COLO668 (cell line): ENCODE measurements around the gene ZC3HAV1.
"Not testable (repeated sequence)": the region's sequence is repeated elsewhere in the genome, so short reads cannot be mapped to it uniquely, and the experiment has no call there.

Experiments used
- DNase-seq: peaks from one replicate; lab custom pipeline; 2025; ENCODE audit not compliant: unreplicated experiment; lab: John Stamatoyannopoulos, UW

The ZC3HAV1 gene

DNA sequence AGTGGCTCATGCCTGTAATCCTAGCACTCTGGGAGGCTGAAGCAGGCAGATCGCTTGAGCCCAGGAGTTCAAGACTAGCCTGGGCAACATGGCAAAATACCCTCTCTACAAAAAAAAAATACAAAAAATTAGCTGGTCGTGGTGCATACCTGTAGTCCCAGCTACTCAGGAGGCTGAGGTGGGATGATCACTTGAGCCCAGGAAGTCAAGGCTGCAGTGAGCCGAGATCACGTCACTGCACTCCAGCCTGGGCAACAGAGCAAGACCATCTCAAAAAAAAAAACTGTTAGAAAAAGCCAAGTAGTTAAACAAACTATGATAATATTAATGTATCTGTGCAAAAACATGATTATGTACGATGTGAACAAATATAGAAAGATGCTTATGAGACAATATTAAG, 83.7 kb downstream of the ZC3HAV1 start:
- DNase-seq: not testable (repeated sequence)

DNA sequence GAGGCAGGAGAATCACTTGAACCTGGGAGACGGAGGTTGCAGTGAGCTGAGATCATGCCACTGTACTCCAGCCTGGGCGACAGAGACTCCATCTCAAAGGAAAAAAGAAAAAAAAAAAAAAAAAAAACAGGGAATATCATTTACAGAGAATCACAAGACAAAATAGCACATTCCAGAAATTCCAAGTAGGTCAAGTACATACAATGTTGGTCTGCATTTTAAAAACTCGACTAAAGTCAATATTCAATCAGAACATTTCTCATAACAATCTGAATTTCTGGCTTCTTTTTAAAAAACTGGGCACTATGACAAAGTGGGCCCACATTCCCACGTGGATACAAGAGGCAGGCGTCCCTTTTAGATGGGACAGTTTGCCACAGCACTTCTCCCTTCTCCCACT, 86.4 kb downstream of the ZC3HAV1 start:
- no peak for DNase-seq

DNA sequence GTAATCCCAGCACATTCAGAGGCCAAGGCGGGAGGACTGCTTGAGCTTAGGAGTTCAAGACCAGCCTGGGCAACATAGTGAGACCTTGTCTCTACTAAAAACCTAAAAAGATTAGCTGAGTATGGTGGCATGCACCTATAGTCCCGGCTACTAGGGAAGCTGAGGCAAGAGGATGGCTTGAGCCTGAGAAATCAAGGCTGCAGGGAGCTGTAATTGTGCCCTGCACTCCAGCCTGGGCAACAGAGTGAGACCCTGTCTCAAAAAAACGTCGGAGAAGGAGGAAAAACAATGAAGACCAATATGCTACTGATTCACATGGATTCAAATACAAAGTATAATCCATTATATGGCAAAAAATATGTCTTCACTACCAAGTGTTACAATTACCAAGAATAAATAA, 87.2 kb downstream of the ZC3HAV1 start:
- no peak for DNase-seq

DNA sequence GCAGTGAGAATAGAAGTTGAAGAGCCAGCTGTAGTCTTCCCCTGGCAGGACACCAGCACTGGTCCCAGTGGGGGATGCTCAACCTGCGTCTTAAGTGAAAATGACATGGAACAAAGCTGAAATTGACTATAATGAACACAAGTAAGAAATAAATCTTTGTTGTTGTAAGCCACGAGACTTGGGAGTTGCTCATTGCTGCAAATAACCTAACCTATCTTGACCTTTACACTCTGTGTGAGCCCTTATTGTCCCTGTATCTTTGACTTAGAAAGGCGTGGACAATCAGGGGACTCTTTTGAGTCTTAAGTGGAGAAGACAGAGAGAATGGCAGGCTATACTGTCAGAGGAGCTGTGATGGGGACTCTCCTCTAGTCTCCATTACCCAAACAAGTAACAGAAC, 90.6 kb downstream of the ZC3HAV1 start:
- no peak for DNase-seq

DNA sequence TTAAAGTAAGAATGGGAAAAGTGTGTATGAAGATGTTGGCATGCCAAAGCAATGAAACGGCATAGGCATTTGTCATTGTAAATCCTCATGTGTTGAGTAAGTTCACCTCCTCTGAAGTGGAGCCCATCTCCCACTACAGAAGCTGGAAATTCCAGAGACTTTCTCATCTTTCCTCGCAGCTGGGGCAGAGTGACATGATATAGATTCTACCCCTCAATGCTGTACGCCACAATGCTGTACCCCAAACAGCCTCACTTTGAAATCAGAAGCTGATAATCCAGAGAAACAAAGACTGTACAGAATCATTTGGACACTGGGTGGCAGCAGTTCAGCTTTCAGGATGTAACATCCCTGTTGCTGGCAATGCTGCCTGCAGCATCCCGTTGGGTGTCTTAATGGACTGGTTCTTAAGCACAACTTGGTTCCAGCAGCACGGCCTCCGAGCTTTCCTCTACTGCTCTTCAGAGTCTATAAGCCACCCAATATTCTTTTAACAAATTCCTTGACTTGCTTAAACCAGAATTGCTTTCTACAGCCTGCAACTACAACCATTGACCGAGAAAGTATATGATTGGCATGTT, 92.5 kb downstream of the ZC3HAV1 start:
- peak; percentile 65 for DNase-seq

DNA sequence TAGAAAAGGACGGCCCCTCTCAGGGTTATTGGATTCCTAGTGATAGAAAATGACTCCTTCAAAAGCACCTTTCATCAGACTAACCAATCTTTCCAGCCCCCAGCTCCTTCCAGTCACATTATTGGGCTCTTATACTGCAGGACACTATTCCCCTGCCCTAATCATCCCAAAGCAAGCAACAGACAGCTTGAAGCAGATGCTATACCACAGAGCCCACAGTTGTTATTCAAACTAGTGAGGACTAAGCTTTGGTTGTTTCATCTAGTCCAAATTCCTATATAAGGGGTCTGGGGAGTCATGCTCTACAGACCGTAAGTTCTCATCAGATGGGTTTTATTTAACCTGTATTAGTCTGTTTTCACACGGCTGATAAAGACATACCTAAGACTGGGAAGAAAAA, 98.1 kb downstream of the ZC3HAV1 start:
- DNase-seq: no peak

DNA sequence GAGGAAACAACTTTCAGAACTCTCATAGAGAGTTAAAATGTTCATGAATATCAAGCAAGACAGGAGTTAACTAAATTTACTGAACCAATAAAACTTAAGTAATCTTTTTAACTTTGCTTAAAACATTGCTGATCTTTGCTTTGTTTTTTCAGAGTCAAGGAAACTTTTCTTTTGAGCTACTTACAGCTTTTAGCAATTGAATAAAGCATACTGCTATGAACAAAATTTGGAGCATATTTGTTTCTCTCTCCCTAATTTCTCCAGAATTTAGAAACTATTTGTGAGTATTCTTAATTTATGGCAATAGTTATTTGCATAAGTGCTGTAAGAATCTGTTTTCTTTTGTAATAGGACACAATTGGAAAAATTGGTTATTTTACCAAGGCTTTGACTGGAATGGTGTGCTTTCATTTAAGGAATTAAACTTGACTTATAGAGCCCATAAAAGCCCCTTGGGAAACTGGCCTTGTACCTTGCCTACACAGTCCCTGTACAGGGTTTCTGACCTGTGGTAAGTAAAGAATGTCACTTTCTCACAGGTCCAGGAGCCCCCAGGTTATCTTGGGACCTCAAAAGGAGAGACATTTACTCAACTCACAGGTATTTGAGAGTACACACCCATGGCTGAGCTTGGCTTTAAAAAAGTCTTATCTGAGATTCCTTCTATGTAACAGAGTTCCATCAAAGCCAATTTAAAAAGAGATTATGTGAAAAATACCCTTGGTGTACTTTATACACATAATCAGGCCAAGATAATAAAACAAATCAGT, 105.0 kb downstream of the ZC3HAV1 start:
- no peak for DNase-seq

DNA sequence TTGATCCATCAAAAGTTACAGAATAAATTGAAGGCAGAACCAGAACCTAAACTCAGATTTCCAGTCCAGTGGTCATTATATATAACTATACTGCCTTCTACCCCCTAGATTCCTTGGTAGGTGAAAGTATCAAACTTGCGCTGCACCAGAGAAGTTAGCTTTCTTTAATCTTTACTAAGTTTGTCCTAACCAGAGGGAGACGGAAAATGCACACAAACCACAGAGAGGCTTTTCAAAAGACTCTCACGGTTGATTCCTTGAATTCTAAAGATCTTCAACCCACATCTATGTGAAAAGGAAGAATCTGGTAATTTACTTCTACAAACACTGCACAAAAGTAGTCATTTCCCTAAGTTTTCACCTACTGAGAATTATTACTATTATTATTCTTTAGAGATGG, 110.1 kb downstream of the ZC3HAV1 start:
- no peak for DNase-seq
